ENCODE measurements around the gene POU6F2. TPM values are rescaled to one million over a fixed set of nuclear protein-coding genes. Genes with fewer than 3 reads are reported as not detected.

The POU6F2 gene
- total and polyA plus RNA-seq, 2 donors (not counting 1 experiment from before 2014, with no cell fraction given), result 0.47 TPM; not detected in 1

- no peak for DNase-seq
- Histone ChIP-seq H3K27ac (ENCODE audit: low read length in 2 of 2) (no peak overlapping the region), H4K20me1 (ENCODE audit: control insufficient read depth, insufficient read depth, low read length, poor library complexity, severe bottlenecking) (no peaks in the 10 kb centered on the region), H3K4me1 (ENCODE audit: control insufficient read depth in 2 of 2, insufficient read depth in 2 of 2, low read length in 2 of 2) (no peaks in the 10 kb centered on the region), H3K27me3 (replicated peaks in 1 of 4; ENCODE audit: control extremely low read depth in 1 of 4, control insufficient read depth in 3 of 4, insufficient read depth in 4 of 4, low read length in 3 of 4) (no peaks in the 10 kb centered on the region), H3K4me3 (ENCODE audit: control extremely low read depth in 1 of 5, extremely low read depth in 1 of 5, insufficient read depth in 1 of 5, low read depth in 2 of 5, low read length in 4 of 5) (no peak overlapping the region), H3K79me2 (ENCODE audit: control insufficient read depth, insufficient read depth, low read length) (no peaks in the 10 kb centered on the region), H3K9me3 (ENCODE audit: control extremely low read depth in 1 of 3, control insufficient read depth in 2 of 3, insufficient read depth in 1 of 3, low read length in 2 of 3) (no peaks in the 10 kb centered on the region), H3K4me2 (replicated peaks; ENCODE audit: low read depth, low read length, poor library complexity, severe bottlenecking) (no peak overlapping the region), H2AFZ (ENCODE audit: insufficient read depth, low read depth, low read length, poor library complexity, severe bottlenecking) (no peak overlapping the region), H3K9ac (ENCODE audit: low read length) (no peak overlapping the region), H3K36me3 (replicated peaks in 1 of 2; ENCODE audit: control extremely low read depth in 1 of 2, control insufficient read depth in 1 of 2, extremely low read depth in 1 of 2, insufficient read depth in 2 of 2, low read length in 1 of 2) (no peaks in the 10 kb centered on the region)
- H3K9me3 Mint-ChIP-seq (ENCODE audit: insufficient read depth), result no peaks in the 10 kb centered on the region
- WGBS (ENCODE audit: insufficient coverage), result no CpG with 5 or more reads among the region's 8 CpGs
- CTCF ChIA-PET, result no interaction called here
- H3K27me3 Mint-ChIP-seq, result peaks cover 8% of the 10 kb centered on the region
- no peak for TF ChIP-seq EZH2 (IDR thresholded peaks at IDR 0.05; ENCODE audit: borderline replicate concordance, insufficient read depth, low read depth, low read length, poor library complexity, severe bottlenecking)
- TF ChIP-seq CTCF (IDR thresholded peaks at IDR 0.05), result no peak
- H3K4me1 Mint-ChIP-seq, result no peaks in the 10 kb centered on the region
- no peak for ATAC-seq (ENCODE audit: low read depth)
- POLR2A ChIA-PET, result no interaction called here
- no peak overlapping the region for H3K4me3 Mint-ChIP-seq
- no peak overlapping the region for H3K27ac Mint-ChIP-seq
- intact Hi-C loops (cut with micrococcal nuclease), result no loop called here
These were observed 430.0 kb downstream of the POU6F2 start for GRCh38 chr7:39407723-39408122.

GRCh38 chr7:39408906-39409305 is 431.2 kb downstream of the POU6F2 start:
- peaks cover 3% of the 10 kb centered on the region for H3K4me1 Mint-ChIP-seq
- no peak overlapping the region for H3K4me3 Mint-ChIP-seq

More at GRCh38 chr7:39408906-39409305, 431.2 kb downstream of the POU6F2 start:
- DNase-seq (no peak), ATAC-seq (ENCODE audit: low read depth) (no peak)
- POLR2A ChIA-PET, result no interaction called here
- TF ChIP-seq EZH2 (IDR thresholded peaks at IDR 0.05; ENCODE audit: borderline replicate concordance, insufficient read depth, low read depth, low read length, poor library complexity, severe bottlenecking), result no peak
- no peak for TF ChIP-seq CTCF (IDR thresholded peaks at IDR 0.05)
- Histone ChIP-seq H3K27ac (ENCODE audit: low read length in 2 of 2) (no peak overlapping the region), H3K4me1 (ENCODE audit: control insufficient read depth in 2 of 2, insufficient read depth in 2 of 2, low read length in 2 of 2) (peaks cover under 1 to 2% of the 10 kb centered on the region in 2 donors), H3K79me2 (ENCODE audit: control insufficient read depth, insufficient read depth, low read length) (no peaks in the 10 kb centered on the region), H3K9me3 (ENCODE audit: control extremely low read depth in 1 of 3, control insufficient read depth in 2 of 3, insufficient read depth in 1 of 3, low read length in 2 of 3) (no peaks in the 10 kb centered on the region), H3K36me3 (replicated peaks in 1 of 2; ENCODE audit: control extremely low read depth in 1 of 2, control insufficient read depth in 1 of 2, extremely low read depth in 1 of 2, insufficient read depth in 2 of 2, low read length in 1 of 2) (no peaks in the 10 kb centered on the region), H3K9ac (ENCODE audit: low read length) (no peak overlapping the region), H2AFZ (ENCODE audit: insufficient read depth, low read depth, low read length, poor library complexity, severe bottlenecking) (no peak overlapping the region), H3K27me3 (replicated peaks in 1 of 4; ENCODE audit: control extremely low read depth in 1 of 4, control insufficient read depth in 3 of 4, insufficient read depth in 4 of 4, low read length in 3 of 4) (no peaks in the 10 kb centered on the region), H3K4me2 (replicated peaks; ENCODE audit: low read depth, low read length, poor library complexity, severe bottlenecking) (no peak overlapping the region), H3K4me3 (ENCODE audit: control extremely low read depth in 1 of 5, extremely low read depth in 1 of 5, insufficient read depth in 1 of 5, low read depth in 2 of 5, low read length in 4 of 5) (no peak overlapping the region), H4K20me1 (ENCODE audit: control insufficient read depth, insufficient read depth, low read length, poor library complexity, severe bottlenecking) (no peaks in the 10 kb centered on the region)
- intact Hi-C loops (cut with micrococcal nuclease), result no loop called here
- CTCF ChIA-PET, result no interaction called here
- WGBS (ENCODE audit: insufficient coverage), result no CpG with 5 or more reads among the region's 1 CpG
- Mint-ChIP-seq H3K27ac (no peak overlapping the region), H3K9me3 (ENCODE audit: insufficient read depth) (no peaks in the 10 kb centered on the region), H3K27me3 (peaks cover 8% of the 10 kb centered on the region)
